Loucy (cell line): Measurements from ENCODE around the gene FLT4.

ENCODE experiments used
- CTCF ChIP-seq: fragments of 200-600 bp; sonication (generic); conservative IDR thresholded peaks from 2 replicates; pipeline ENCODE4 v1.5.1; 2014; ENCODE audit warnings: mild to moderate bottlenecking, antibody characterized with exemption, low read length
- EZH2phosphoT487 ChIP-seq: fragments of 200-600 bp; IDR thresholded peaks from 2 replicates; pipeline ENCODE4 v1.6.1; 2018; ENCODE audit warnings: antibody characterized with exemption, mild to moderate bottlenecking, moderate library complexity, borderline replicate concordance

- no peak for TF ChIP-seq CTCF
- no peak for TF ChIP-seq EZH2phosphoT487
These were observed 46.7 kb upstream of the FLT4 start for GRCh38 chr5:180696116-180696515.
